T-helper 2 cell (primary cell): ENCODE results near the gene MAP4K4.

Experiments used
- DNase-seq, 5 experiments: peaks; one replicate each; pipeline versions ENCODE4 v3.0.0 to v3.0.0-alpha.2; 2012 to 2022
- total RNA-seq, 2 donors: gene quantifications; one replicate each; lab custom pipeline; 2026; lab: John Stamatoyannopoulos, UW

The MAP4K4 gene
- total RNA-seq = 249 to 264 reads per million in 2 donors

DNA sequence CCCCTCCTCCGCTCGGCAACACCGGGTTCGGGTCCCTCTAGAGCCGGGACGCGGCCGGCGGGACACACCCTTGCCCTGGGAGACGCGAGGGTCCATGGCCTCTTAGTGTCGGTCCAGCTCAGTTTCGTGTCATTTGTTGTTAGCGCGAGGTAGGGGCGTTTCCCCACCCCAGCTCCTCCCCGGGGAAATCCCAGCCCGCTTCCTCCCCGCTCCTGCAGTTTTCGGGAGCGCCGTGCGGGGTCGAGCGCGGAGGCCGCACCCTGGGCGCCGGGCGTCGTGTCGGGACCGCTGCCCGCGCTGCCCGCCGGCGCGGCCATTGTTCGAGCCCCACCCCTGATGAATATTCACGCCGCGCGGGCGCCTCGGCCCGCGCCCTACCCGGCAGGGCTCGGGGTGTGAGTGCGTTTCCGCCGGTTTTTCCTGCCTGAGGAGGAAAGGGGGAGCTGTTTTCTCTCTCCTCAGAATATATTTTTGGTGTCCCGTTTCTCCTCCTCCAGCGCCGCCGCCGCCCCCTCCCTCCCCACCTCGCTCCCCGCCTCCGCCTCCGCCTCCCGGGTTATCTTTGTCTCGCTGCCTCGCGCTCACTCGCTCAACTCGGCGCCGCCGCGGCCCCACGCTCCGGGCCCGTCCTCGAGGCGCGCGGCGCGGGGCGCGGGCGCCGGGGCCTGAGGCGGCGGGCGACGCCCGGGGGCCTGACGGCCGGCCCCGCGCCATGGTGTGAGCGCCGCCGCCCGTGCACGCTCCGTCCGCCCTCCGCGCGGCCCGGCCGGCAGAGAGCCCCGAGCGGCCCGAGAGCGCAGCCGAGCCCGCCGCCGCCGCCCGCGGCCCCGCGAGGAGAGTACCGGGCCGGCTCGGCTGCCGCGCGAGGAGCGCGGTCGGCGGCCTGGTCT, at the start of gene MAP4K4:
TSS of gene MAP4K4 (plus strand) at position 584 of the 890 bp plus-strand sequence. CDS start 374 bp downstream, outside the sequence.
- DNase-seq = peak; percentile 53 to 82 (median 62)

- DNase-seq = no peak
Measured at GRCh38 chr2:101653469-101653868, 44.0 kb upstream of the MAP4K4 start.

DNA sequence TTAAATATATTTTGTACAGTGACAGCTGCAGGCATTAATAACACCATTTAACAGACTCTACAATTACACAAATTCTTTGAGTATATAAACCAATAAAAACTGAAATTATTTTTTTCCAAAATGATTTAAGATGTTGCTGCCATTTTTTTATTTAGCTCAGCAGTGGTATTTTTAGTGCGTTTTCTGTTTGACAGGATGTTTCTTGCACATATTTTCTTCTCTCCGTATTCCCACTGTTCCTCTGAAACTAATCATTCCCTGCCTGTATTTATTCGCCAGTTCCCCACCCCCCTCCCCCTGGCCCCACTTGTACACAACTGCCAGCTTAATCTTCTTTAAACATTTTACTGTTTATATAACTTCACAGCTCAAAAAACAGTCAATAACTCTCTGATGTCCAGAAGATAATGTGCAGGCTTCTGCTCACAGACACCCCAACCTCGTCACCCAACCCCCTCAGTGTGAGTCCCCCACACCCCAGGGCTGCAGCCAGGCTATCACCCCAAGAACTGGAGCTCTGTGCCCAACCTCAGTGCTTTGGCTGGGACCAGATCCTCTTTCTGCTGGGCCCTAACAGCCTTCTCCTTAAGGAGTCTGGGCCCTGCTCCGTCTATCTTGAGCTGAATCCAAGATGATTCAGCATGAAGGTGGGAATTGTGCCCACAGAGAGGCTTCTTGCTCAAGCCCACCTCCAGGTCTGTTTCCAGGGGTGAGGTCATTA, 41.6 kb upstream of the MAP4K4 start:
- no peak for DNase-seq

DNA sequence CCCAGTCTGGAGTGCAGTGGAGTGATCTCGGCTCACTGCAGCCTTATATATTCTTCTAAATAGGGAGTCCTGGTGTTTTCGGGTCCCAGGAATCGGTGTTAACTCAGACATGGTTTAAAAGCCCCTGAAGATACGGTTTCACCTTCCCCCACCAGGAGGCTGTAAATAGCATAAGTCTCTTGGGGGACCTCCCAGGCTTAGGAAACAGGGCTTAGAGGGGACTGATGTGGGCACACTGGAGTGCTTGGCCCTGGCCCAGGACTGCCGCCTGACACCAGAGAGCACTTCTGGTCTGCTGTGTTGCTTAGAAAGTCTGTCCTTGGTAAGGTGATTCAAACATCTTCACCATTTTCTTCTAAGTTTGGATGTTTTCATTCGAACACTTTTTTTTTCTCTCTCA, 39.7 kb upstream of the MAP4K4 start:
- DNase-seq = no peak

GRCh38 chr2:101658387-101658786, 39.1 kb upstream of the MAP4K4 start:
- DNase-seq = no peak

GRCh38 chr2:101665312-101665711, 32.2 kb upstream of the MAP4K4 start:
- no peak for DNase-seq

DNA sequence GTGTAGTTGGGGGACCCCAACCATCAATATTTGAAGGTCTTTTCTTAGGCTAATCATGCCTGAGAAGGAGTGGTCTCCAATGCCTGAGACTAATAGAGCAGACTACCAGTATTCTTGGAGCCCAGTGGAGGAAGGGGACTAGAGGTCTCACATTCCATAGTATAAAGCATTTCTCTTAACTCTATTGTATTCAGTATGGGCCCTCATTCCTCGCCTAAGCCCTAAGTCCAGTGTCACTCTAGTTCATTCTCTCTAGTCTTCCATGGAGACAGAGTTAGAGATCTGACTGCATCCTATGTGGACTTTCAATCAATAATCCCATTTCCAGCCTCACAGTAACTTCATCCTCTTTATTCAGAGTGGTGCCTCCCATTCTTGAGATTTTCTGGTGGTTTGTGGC, 29.7 kb upstream of the MAP4K4 start:
- DNase-seq = no peak

GRCh38 chr2:101672047-101672446, 25.5 kb upstream of the MAP4K4 start:
- DNase-seq = no peak

- DNase-seq = no peak
Measured at GRCh38 chr2:101673920-101674319, 23.6 kb upstream of the MAP4K4 start.

- no peak for DNase-seq
Measured at GRCh38 chr2:101675512-101675911, 22.0 kb upstream of the MAP4K4 start.

DNA sequence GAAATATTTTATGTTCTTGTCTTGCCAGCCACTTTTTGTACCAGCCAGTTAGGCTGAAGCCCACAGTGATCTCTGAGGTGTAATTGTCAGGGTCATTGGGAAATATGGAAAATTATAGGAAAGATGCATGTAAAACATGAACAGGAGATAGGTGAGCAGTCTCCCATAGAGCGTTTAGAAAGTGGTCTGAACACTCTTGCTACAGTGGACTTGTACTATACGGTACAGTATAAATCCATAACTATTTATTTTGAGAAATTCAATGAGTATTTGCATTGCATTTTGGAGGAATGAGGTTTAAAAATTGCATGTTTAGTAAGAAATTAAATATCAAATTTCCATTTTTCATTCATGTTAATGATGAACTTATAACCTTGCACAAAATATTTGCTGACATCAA, 20.8 kb upstream of the MAP4K4 start:
- no peak for DNase-seq

- no peak for DNase-seq
Measured at GRCh38 chr2:101677658-101678057, 19.8 kb upstream of the MAP4K4 start.

GRCh38 chr2:101678379-101678778, 19.1 kb upstream of the MAP4K4 start:
- DNase-seq = no peak

GRCh38 chr2:101679037-101679726, 18.3 kb upstream of the MAP4K4 start:
- DNase-seq = no peak

DNA sequence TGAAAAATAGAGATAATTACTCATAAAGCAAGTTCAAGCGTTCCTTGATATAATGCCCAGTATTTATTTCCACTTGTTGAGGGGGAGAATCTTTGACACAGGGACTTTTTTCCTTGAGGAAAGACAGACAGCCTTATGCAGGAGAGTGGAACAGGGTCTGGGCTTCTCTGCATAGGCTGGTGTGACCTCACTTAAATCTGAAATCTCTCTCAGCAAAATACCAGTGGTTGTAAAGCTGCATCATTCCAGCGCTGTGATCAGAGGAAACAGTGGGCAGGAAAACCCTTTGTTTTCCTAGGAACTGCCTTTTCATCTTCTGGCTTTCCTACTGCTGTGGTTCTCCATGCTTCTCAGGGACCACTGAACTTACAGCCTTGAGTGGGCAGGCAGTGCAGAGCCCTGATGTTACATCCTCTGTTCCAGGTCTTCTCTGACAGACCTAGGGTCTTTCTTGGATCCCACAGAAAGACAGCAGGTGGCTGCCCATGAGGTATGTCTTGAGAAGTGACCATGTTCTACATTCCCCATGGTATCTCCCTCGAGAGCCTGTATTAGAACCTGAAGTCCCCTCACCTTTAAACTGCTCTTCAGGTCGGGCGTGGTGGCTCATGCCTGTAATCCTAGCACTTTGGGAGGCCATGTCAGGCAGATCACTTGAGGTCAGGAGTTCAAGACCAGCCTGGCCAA, 17.6 kb upstream of the MAP4K4 start:
- DNase-seq = no peak

- DNase-seq = no peak
Measured at GRCh38 chr2:101682311-101682710, 15.2 kb upstream of the MAP4K4 start.

DNA sequence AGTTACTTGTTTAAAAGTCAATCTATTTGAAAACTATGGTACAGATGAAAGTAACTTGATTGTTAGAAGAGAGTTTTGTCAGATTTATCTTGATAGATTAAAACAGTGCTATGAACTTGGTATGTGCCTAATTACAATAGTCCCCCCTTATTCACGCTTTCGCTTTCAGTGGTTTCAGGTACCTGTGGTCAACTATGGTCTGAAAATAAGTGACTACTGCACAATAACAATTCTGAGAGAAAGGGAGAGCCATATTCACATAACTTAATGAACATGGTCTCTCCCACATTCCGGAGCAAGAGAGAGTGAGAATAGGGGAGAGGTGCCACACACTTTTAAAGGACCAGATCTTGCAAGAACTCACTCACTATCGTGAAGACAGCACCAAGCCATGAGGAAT, 13.2 kb upstream of the MAP4K4 start:
- DNase-seq = no peak

GRCh38 chr2:101688261-101688660, 9.2 kb upstream of the MAP4K4 start:
- DNase-seq = no peak

DNA sequence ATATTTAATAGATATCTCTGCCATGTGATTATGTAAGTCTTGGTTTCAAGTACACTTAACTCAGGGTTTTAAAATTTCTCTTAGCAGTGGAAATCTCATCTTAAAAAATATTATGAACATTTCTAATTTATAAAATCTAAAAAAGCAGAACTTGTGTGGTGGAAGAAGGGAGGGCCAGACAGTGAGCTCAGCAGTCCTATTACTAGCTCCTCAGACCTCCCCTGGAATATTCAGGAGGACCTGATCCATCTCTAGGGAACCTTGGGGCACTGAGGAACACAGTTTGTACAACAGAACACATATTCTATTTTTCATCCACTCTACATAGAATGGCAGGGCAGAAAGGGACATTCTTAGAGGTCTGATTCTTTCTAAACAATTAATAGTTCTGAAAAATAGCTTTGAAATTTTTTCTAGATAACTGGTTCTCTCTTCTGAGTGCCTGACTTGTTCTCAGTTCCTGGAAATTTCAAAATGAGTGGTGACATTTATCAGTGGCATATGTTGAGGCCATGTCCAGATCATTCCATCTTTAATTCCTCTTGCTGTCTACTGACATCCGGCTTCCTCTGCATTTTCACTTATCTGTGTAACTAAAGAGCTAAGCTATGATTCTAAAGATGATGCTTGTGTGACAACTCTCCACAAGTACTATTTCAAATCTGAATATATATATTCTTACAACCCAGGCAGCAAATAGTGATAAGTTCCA, 8.2 kb upstream of the MAP4K4 start:
- no peak for DNase-seq

DNA sequence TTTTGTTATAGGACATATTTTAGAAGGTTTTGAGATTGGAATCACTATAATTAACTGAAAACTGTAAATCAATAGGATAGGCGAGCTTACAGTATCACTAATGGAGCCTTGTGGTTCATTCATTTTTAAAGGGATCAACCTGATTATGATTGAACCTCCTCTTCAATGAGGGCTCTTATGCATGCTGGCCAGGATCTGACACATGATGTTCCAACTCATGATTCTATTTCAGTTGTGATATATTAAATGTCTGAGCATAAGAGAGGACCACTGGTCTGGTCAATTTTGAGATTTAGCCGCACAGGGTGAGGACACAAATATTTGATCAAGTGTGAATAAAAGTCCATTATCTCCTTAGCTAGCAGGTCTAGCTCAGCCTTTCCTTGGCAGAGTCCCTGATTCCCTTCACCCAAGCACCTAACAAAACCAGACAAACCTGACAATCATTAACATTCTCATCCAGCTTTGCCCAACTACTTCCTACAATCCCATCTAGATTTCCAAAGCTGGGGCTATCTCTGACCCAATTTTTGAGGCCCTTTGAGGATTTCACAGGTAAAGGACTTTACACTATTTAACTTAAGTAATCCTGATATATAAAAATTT, 6.9 kb upstream of the MAP4K4 start:
- DNase-seq = no peak

- DNase-seq = no peak
Measured at GRCh38 chr2:101692041-101692440, 5.5 kb upstream of the MAP4K4 start.

DNA sequence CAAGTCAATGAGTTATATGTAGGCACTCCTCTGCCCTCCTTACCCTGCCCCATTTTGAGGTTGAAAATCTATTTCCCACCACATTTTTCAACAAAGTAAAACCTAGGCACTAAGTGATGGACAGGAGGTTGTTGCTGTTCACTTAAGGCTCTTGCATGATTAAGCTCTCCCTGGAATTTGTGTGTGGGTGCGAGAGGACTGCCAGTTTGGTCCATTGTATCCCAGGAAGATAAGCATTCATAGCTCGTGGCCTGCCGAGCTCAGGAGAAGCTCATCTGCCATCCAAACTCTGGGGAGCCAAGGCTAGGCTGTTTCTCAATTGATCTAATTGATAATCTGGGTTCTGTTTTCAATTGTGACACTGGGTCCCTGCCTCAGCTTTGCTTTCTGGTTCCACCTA, 4.7 kb upstream of the MAP4K4 start:
- DNase-seq = no peak
